Measurements from ENCODE around the gene SNX15.

DNA sequence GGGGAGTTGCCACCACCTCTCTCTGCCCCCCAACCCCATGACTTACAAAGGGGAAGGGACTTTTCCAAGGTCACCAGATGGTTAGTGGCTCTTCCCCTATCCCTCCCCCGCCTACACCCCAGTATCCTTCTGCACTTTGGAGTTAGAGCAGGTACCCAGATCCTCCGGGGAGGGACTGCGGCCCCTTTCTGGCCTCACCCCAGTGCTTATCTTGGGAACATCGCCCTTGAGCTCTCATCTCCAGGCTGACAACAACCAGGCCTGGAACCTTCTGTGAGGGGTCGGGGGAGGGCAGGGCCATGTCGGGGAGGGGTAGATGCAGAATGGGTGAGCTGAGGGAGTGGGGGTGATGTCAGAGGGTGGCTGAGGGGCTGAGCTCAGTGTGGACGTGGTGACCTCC, 38.6 kb downstream of the SNX15 start:
- TF ChIP-seq POLR2A (IDR thresholded peaks at IDR 0.05) = no peak
- TF ChIP-seq, protein P1, sequence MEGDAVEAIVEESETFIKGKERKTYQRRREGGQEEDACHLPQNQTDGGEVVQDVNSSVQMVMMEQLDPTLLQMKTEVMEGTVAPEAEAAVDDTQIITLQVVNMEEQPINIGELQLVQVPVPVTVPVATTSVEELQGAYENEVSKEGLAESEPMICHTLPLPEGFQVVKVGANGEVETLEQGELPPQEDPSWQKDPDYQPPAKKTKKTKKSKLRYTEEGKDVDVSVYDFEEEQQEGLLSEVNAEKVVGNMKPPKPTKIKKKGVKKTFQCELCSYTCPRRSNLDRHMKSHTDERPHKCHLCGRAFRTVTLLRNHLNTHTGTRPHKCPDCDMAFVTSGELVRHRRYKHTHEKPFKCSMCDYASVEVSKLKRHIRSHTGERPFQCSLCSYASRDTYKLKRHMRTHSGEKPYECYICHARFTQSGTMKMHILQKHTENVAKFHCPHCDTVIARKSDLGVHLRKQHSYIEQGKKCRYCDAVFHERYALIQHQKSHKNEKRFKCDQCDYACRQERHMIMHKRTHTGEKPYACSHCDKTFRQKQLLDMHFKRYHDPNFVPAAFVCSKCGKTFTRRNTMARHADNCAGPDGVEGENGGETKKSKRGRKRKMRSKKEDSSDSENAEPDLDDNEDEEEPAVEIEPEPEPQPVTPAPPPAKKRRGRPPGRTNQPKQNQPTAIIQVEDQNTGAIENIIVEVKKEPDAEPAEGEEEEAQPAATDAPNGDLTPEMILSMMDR (IDR thresholded peaks at IDR 0.05) = no peak
